Panc1 (cell line): ENCODE results near the gene RABL6. TPM values are rescaled to one million over a fixed set of nuclear protein-coding genes. Genes with fewer than 3 reads are reported as not detected.

Source experiments
- ATAC-seq: fragments of 200-7000 bp; cut with Tn5 transposase; 2 replicates; pipeline ENCODE4 v1.9.1; 2020; ENCODE audit warnings: mild to moderate bottlenecking, moderate library complexity
- BruUV-seq: library from RNA; stranded (reverse); fragments of 400-500 nt; replicated peaks from 2 replicates; lab custom pipeline; 2021; lab: Mats Ljungman, UMichigan
- CTCF ChIA-PET: fragments of 300-600 bp; sonication (Branson Sonifier 250); formaldehyde crosslinking; loops from one replicate; lab custom pipeline; 2022; ENCODE audit warnings: antibody characterized with exemption; lab: Charles Lee
- POLR2A ChIA-PET: fragments of 300-600 bp; sonication (Branson Sonifier 250); formaldehyde crosslinking; loops from one replicate; lab custom pipeline; 2022; ENCODE audit warnings: antibody characterized with exemption; lab: Charles Lee
- DNase-seq: peaks from one replicate; pipeline ENCODE4 v3.0.0-alpha.2; 2010; ENCODE audit warnings: low read depth, low spot score
- H3K27ac ChIP-seq: 2 replicates; pipeline ENCODE4 v1.5.1; 2011; ENCODE audit warnings: mild to moderate bottlenecking, low read length, inconsistent platforms
- H3K27me3 ChIP-seq: fragments of 200-500 bp; sonication (Bioruptor generic); 2 replicates; pipeline ENCODE4 v1.6.0; 2014; ENCODE audit warnings: low read length, inconsistent platforms; ENCODE audit not compliant: control insufficient read depth, insufficient read depth
- H3K36me3 ChIP-seq: fragments of 200-500 bp; sonication (Bioruptor generic); 2 replicates; pipeline ENCODE4 v1.5.1; 2014; ENCODE audit warnings: inconsistent platforms, mild to moderate bottlenecking, low read length, moderate library complexity; ENCODE audit not compliant: control insufficient read depth, insufficient read depth
- H3K4me1 ChIP-seq: 2 replicates; pipeline ENCODE4 v1.5.1; 2011; ENCODE audit warnings: inconsistent platforms, mild to moderate bottlenecking, low read length, moderate library complexity; ENCODE audit not compliant: control insufficient read depth, insufficient read depth
- H3K4me3 ChIP-seq, 2 experiments: 2 replicates each; pipeline ENCODE4 v1.5.1; 2011 to 2012; ENCODE audit warnings: low read depth in 2 of 2, low read length in 2 of 2, mild to moderate bottlenecking in 2 of 2, inconsistent platforms in 1 of 2, moderate library complexity in 1 of 2
- H3K9me3 ChIP-seq: fragments of 200-500 bp; sonication (Bioruptor generic); 2 replicates; pipeline ENCODE4 v1.5.1; 2014; ENCODE audit warnings: low read depth, mild to moderate bottlenecking, inconsistent platforms, low read length, moderate library complexity; ENCODE audit not compliant: control insufficient read depth, insufficient read depth
- POLR2AphosphoS5 ChIP-seq: IDR thresholded peaks from 2 replicates; pipeline ENCODE4 v1.6.1; 2012; ENCODE audit warnings: mild to moderate bottlenecking, low read depth, low read length, moderate library complexity
- SIN3A ChIP-seq: IDR thresholded peaks from 2 replicates; pipeline ENCODE4 v1.6.1; 2012; ENCODE audit warnings: low read depth, mild to moderate bottlenecking, low read length, moderate library complexity, borderline replicate concordance; ENCODE audit not compliant: insufficient read depth
- TCF7L2 ChIP-seq: IDR thresholded peaks from 2 replicates; pipeline ENCODE4 v1.6.1; 2011; ENCODE audit warnings: mild to moderate bottlenecking, low read depth, low read length, inconsistent platforms
- in situ Hi-C: cut with HindIII; loops from 2 replicates; pipeline ENCODE4 v1.10.0; 2016; ENCODE audit warnings: low sequenced_read_pairs, low pct_unique_long_range_greater_than_20kb
- intact Hi-C: fragments of 100-400 bp; cut with micrococcal nuclease; formaldehyde crosslinking; loops from one replicate; pipeline ENCODE4 v1.10.0; 2022; ENCODE audit not compliant: unreplicated experiment
- total RNA-seq: library from RNA; stranded (reverse); gene quantifications from one replicate; pipeline ENCODE4 v1.2.1, GENCODE V29; 2021; ENCODE audit not compliant: unreplicated experiment
- TF ChIP-seq, protein P1 (sequence below): fragments of 450-650 bp; IDR thresholded peaks from 2 replicates; pipeline ENCODE4 v1.5.1; 2017; ENCODE audit warnings: mild to moderate bottlenecking
- TF ChIP-seq, protein P2 (sequence below), 2 experiments: IDR thresholded peaks; 2 replicates each; pipeline ENCODE4 v1.6.1; 2011 to 2012; ENCODE audit warnings: low read depth in 2 of 2, control low read depth in 1 of 2, low read length in 1 of 2, mild to moderate bottlenecking in 1 of 2, moderate library complexity in 1 of 2; ENCODE audit not compliant: insufficient read depth in 1 of 2

RABL6 gene
- total RNA-seq, 1 experiment from 2014 or later: 106 TPM

DNA sequence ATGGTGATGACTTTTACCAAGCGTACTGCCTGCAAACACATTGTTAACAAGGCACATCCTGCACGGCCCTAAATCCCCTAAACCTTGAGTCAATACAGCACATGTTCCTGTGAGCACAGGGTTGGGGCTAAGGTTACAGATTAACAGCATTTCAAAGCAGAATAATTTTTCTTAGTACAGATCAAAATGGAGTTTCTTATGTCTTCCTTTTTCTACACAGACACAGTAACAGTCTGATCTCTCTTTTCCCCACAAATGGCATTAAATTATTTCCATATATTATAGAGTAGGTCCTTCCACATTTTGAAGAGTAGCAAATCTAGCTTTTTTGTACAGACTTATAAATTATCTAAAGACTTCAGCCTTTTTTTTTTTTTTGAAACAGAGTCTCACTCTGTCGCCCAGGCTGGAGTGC is 18.2 kb upstream of the RABL6 start:
- ChIA-PET POLR2A (no interaction called here), CTCF (no interaction called here)
- in situ Hi-C loops: no loop called here
- peaks cover 11% of the 10 kb centered on the region for H3K4me1 ChIP-seq
- BruUV-seq: no TSS peak
- H3K9me3 ChIP-seq: no peaks in the 10 kb centered on the region
- peak overlapping the region; percentile 73 for H3K27ac ChIP-seq
- DNase-seq: no peak
- no peak for ATAC-seq
- TF ChIP-seq POLR2AphosphoS5: no peak
- TF ChIP-seq TCF7L2: no peak
- TF ChIP-seq, protein P1, sequence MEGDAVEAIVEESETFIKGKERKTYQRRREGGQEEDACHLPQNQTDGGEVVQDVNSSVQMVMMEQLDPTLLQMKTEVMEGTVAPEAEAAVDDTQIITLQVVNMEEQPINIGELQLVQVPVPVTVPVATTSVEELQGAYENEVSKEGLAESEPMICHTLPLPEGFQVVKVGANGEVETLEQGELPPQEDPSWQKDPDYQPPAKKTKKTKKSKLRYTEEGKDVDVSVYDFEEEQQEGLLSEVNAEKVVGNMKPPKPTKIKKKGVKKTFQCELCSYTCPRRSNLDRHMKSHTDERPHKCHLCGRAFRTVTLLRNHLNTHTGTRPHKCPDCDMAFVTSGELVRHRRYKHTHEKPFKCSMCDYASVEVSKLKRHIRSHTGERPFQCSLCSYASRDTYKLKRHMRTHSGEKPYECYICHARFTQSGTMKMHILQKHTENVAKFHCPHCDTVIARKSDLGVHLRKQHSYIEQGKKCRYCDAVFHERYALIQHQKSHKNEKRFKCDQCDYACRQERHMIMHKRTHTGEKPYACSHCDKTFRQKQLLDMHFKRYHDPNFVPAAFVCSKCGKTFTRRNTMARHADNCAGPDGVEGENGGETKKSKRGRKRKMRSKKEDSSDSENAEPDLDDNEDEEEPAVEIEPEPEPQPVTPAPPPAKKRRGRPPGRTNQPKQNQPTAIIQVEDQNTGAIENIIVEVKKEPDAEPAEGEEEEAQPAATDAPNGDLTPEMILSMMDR: no peak
- TF ChIP-seq, protein P2, sequence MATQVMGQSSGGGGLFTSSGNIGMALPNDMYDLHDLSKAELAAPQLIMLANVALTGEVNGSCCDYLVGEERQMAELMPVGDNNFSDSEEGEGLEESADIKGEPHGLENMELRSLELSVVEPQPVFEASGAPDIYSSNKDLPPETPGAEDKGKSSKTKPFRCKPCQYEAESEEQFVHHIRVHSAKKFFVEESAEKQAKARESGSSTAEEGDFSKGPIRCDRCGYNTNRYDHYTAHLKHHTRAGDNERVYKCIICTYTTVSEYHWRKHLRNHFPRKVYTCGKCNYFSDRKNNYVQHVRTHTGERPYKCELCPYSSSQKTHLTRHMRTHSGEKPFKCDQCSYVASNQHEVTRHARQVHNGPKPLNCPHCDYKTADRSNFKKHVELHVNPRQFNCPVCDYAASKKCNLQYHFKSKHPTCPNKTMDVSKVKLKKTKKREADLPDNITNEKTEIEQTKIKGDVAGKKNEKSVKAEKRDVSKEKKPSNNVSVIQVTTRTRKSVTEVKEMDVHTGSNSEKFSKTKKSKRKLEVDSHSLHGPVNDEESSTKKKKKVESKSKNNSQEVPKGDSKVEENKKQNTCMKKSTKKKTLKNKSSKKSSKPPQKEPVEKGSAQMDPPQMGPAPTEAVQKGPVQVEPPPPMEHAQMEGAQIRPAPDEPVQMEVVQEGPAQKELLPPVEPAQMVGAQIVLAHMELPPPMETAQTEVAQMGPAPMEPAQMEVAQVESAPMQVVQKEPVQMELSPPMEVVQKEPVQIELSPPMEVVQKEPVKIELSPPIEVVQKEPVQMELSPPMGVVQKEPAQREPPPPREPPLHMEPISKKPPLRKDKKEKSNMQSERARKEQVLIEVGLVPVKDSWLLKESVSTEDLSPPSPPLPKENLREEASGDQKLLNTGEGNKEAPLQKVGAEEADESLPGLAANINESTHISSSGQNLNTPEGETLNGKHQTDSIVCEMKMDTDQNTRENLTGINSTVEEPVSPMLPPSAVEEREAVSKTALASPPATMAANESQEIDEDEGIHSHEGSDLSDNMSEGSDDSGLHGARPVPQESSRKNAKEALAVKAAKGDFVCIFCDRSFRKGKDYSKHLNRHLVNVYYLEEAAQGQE (IDR thresholded peaks at IDR 0.05; ENCODE audit: insufficient read depth in 1 of 2, low read depth in 2 of 2, low read length in 1 of 2): no peak
- no peak for TF ChIP-seq SIN3A
- intact Hi-C loops: no loop called here
- peak overlapping the region in 1 of 2 experiments; percentile 50; a peak in 2 of 4 replicates for H3K4me3 ChIP-seq
- H3K36me3 ChIP-seq: no peaks in the 10 kb centered on the region; the same call in 1 of the 2 replicates
- no peaks in the 10 kb centered on the region for H3K27me3 ChIP-seq

DNA sequence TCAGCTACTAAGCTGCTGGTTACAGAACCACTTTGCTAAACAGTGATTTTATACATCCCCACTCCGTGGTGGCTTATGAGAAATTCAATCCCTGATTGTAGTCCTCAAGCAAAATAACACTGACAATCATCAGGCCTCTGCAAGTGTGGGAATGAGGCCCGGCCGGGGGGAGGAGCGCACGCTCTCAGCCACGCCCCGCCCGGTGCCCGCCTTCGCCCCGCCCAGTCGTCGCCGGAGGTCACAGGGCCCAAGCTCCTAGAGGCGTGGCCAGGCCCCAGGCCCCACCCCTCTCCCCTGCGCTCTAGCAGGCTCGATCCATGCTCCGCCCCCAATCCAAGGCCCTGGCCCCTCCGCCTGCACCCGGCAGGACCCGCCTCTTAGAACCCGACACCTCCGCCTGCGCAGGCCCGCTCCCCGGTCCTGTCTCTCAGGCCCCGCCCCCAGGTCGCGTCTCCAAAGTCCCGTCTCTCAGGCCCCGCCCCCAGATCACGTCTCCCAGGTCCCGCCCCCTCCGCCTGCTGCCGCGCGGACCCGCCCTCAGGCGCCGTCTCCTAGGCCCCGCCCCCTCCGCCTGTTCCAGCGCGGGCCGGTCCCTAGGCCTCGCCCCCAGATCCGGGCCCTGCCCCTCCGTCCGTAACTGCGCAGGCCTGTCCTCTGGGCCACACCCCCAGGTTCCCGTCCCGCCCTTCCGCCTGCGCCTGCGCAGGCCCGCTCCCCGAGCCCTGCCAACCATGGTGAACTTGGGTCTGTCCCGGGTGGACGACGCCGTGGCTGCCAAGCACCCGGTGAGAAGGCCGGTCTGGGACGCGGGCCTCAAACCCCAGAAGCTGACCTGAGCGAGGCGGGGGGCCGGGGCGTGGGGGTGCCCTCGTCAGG is 16.9 kb upstream of the RABL6 start, which contains the start of gene TMEM141:
TSS of gene TMEM141 (plus strand) at position 705 of the 876 bp plus-strand sequence. CDS start at position 732, 27 bp downstream.
- in situ Hi-C loops: no loop called here

More for the DNA sequence above, 16.9 kb upstream of the RABL6 start, which contains the start of gene TMEM141:
- Histone ChIP-seq H3K4me3 (peak within 1 kb of the TSS; percentile 70 to 73), H3K4me1 (peaks cover 11% of the 10 kb centered on the region), H3K27me3 (no peaks in the 10 kb centered on the region), H3K27ac (peak within 1 kb of the TSS; percentile 84), H3K36me3 (no peaks in the 10 kb centered on the region; the same call in 1 of the 2 replicates), H3K9me3 (no peaks in the 10 kb centered on the region)
- BruUV-seq: no TSS peak
- peak; percentile 93 for ATAC-seq
- TF ChIP-seq, protein P2 (IDR thresholded peaks at IDR 0.05; ENCODE audit: insufficient read depth in 1 of 2, low read depth in 2 of 2, low read length in 1 of 2): no peak
- no peak for TF ChIP-seq SIN3A
- TF ChIP-seq POLR2AphosphoS5: peak; percentile 63
- intact Hi-C loops: no loop called here
- CTCF ChIA-PET: interaction anchor here (0.6 to 0.7 kb wide), 3 partner anchors 91 to 244 kb away, joined by 3 to 4 read pairs (median 3); no protein-coding TSS in a partner anchor
- POLR2A ChIA-PET: interaction anchor here (0.6 kb wide), 1 partner anchor 9 kb away, joined by 3 read pairs; no protein-coding TSS in a partner anchor
- DNase-seq: peak; percentile 87
